OCI-LY1 (cell line): ENCODE data around the gene REST.
"Not testable (repeated sequence)": the region's sequence is repeated elsewhere in the genome, so short reads cannot be mapped to it uniquely, and the experiment has no call there.

Experiments used
- H2AFZ ChIP-seq: fragments of 200-600 bp; sonication (generic), shearing (Covaris generic); 2 replicates; pipeline ENCODE4 v1.6.0; 2014; ENCODE audit warnings: antibody characterized with exemption, mild to moderate bottlenecking, low read length
- H3F3A ChIP-seq: fragments of 200-600 bp; sonication (generic), shearing (Covaris generic); 2 replicates; pipeline ENCODE4 v1.6.0; 2014; ENCODE audit warnings: mild to moderate bottlenecking, antibody characterized with exemption, low read length, moderate library complexity; ENCODE audit not compliant: insufficient read depth
- H3K27ac ChIP-seq: fragments of 200-600 bp; sonication (generic); 2 replicates; pipeline ENCODE4 v1.5.1; 2014; ENCODE audit warnings: low read length, mixed run types, mild to moderate bottlenecking, low read depth; ENCODE audit not compliant: poor library complexity, severe bottlenecking
- H3K27me3 ChIP-seq: fragments of 200-600 bp; sonication (generic); 2 replicates; pipeline ENCODE4 v1.6.0; 2014; ENCODE audit warnings: antibody characterized with exemption, mild to moderate bottlenecking, low read length, moderate library complexity; ENCODE audit not compliant: insufficient read depth
- H3K36me3 ChIP-seq: fragments of 200-600 bp; sonication (generic); 2 replicates; pipeline ENCODE4 v1.6.1; 2014; ENCODE audit warnings: mild to moderate bottlenecking, antibody characterized with exemption, low read length, moderate library complexity, mixed read lengths; ENCODE audit not compliant: insufficient read depth
- H3K4me1 ChIP-seq: fragments of 200-600 bp; sonication (generic); 2 replicates; pipeline ENCODE4 v1.5.1; 2014; ENCODE audit warnings: mild to moderate bottlenecking, low read length, moderate library complexity; ENCODE audit not compliant: insufficient read depth, severe bottlenecking
- H3K4me2 ChIP-seq: fragments of 200-600 bp; sonication (generic), shearing (Covaris generic); 2 replicates; pipeline ENCODE4 v1.6.1; 2014; ENCODE audit warnings: low read length
- H3K4me3 ChIP-seq: fragments of 200-600 bp; sonication (generic); 2 replicates; pipeline ENCODE4 v1.5.1; 2014; ENCODE audit warnings: low read length, low read depth, mild to moderate bottlenecking, mixed read lengths; ENCODE audit not compliant: poor library complexity, severe bottlenecking
- H3K79me2 ChIP-seq: fragments of 200-600 bp; shearing (Covaris generic); 2 replicates; pipeline ENCODE4 v1.6.1; 2016; ENCODE audit warnings: mixed run types, low read length, mixed read lengths; ENCODE audit not compliant: insufficient read depth
- H3K9ac ChIP-seq: fragments of 200-600 bp; sonication (generic), shearing (Covaris generic); 2 replicates; pipeline ENCODE4 v1.6.1; 2014; ENCODE audit warnings: mild to moderate bottlenecking, low read length, mixed read lengths
- H3K9me2 ChIP-seq: fragments of 200-600 bp; sonication (generic), shearing (Covaris generic); 2 replicates; pipeline ENCODE4 v1.6.1; 2014; ENCODE audit warnings: low read depth, mild to moderate bottlenecking, low read length, mixed read lengths
- H3K9me3 ChIP-seq: fragments of 200-600 bp; shearing (Covaris generic); 2 replicates; pipeline ENCODE4 v1.6.1; 2014; ENCODE audit warnings: low read length, mixed read lengths
- H4K20me1 ChIP-seq: fragments of 200-600 bp; sonication (generic), shearing (Covaris generic); 2 replicates; pipeline ENCODE4 v1.6.0; 2016; ENCODE audit warnings: mild to moderate bottlenecking, low read length; ENCODE audit not compliant: insufficient read depth
- CTCF ChIP-seq: fragments of 200-600 bp; sonication (generic), shearing (Covaris generic); IDR thresholded peaks from 2 replicates; pipeline ENCODE4 v1.5.1; 2017; ENCODE audit warnings: mild to moderate bottlenecking, antibody characterized with exemption, low read length, moderate library complexity, mixed read lengths
- EZH2 ChIP-seq: fragments of 200-600 bp; sonication (generic), shearing (Covaris generic); IDR thresholded peaks from 2 replicates; pipeline ENCODE4 v1.8.0; 2017; ENCODE audit warnings: borderline replicate concordance, mixed run types, mild to moderate bottlenecking, antibody characterized with exemption, low read length, moderate library complexity, mixed read lengths

Gene REST

DNA sequence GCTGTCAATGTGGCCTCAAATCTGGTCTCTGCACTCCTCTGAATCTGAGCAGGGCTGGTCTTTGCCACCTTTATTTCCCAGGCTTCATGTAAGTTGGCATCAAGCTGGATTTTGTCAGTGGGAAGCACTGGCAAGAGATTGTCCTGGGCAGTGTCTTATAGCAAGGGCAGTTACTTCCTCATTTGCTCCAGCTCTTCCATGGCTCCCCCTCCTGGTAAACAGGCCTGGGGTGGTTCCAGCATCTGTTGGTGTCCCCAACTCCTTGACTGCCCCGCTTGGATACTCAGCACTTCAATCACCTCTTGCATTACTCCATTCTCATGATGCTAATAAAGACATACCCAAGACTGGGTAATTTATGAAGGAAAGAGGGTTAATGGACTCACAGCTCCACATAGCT is 15.0 kb upstream of the REST start:
- no peak overlapping the region for H3K4me2 ChIP-seq
- H3K4me3 ChIP-seq, result no peak overlapping the region
- no peak for TF ChIP-seq CTCF
- no peak for TF ChIP-seq EZH2
- no peaks in the 10 kb centered on the region for H3K27me3 ChIP-seq
- H3K9me3 ChIP-seq, result no peaks in the 10 kb centered on the region
- H3K79me2 ChIP-seq, result no peaks in the 10 kb centered on the region
- no peaks in the 10 kb centered on the region for H3K36me3 ChIP-seq
- no peaks in the 10 kb centered on the region for H4K20me1 ChIP-seq
- no peaks in the 10 kb centered on the region for H3K4me1 ChIP-seq
- H3K9ac ChIP-seq, result no peak overlapping the region
- no peaks in the 10 kb centered on the region for H3F3A ChIP-seq
- no peaks in the 10 kb centered on the region for H3K9me2 ChIP-seq
- no peak overlapping the region for H3K27ac ChIP-seq
- no peak overlapping the region for H2AFZ ChIP-seq

DNA sequence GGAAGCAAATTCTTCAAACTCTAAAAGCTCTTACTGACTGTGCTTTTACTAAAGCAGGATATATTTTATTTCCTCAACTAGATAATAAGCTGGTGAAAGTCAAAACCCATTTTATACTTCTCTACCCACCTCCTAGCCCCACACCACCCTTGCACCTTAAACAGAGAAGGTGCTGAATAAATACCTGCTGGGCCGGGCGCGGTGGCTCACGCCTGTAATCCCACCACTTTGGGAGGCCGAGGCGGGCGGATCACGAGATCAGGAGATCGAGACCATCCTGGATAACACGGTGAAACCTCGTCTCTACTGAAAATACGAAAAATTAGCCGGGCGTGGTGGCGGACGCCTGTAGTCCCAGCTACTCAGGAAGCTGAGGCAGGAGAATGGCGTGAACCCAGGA is 9.9 kb upstream of the REST start:
- H2AFZ ChIP-seq, H3K9ac ChIP-seq, H3K27ac ChIP-seq, H3K9me3 ChIP-seq, H3K4me1 ChIP-seq, H4K20me1 ChIP-seq, H3F3A ChIP-seq, H3K27me3 ChIP-seq, H3K4me2 ChIP-seq, H3K79me2 ChIP-seq, H3K4me3 ChIP-seq, H3K36me3 ChIP-seq, H3K9me2 ChIP-seq: not testable (repeated sequence)

DNA sequence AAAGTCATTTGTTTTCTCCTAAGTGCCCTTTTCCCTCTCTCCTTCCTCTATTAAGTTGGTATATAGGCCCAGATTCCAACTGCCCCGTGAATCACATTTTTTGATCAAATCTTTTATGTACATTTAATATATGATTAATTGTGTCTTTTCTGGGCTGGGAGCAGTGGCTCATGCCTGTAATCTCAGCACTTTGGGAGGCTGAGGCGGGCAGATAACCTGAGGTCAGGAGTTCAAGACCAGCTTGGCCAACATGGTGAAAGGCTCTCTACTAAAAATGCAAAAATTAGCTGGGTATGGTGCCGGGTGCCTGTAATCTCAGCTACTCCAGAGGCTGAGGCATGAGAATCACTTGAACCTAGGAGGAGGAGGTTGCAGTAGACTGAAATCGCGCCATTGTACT is 7.5 kb upstream of the REST start:
- not testable (repeated sequence) for H3K4me1 ChIP-seq, H2AFZ ChIP-seq, H3K9me3 ChIP-seq, H3K36me3 ChIP-seq, H3K9me2 ChIP-seq, H3K27ac ChIP-seq, H3K4me3 ChIP-seq, H3K27me3 ChIP-seq, H3K9ac ChIP-seq, H4K20me1 ChIP-seq, H3K79me2 ChIP-seq, H3F3A ChIP-seq, H3K4me2 ChIP-seq

DNA sequence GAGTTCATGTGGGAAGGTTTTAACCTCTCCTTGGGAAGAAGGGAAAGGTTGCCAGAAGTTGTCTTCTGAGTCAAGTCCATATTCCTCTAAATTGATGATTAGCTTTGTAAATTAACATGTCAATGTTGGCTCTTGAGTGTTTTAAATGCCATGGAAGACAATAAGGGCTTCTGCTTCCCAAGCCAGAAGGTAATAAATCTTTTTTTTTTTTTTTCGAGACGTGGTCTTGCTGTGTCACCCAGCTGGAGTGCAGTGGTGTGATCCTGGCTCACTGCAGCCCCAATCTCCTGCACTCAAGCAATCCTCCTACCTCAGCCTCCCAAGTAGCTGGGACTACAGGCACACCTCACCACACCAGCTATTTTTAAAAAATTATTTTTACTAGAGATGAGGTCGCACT is 5.0 kb upstream of the REST start:
- Histone ChIP-seq H3K27me3 (no peaks in the 10 kb centered on the region), H3K9me2 (no peaks in the 10 kb centered on the region), H3K27ac (no peak overlapping the region), H3K9ac (no peak overlapping the region), H3K4me1 (peaks cover 7% of the 10 kb centered on the region), H3K4me2 (no peak overlapping the region), H3F3A (no peaks in the 10 kb centered on the region), H3K4me3 (no peak overlapping the region), H3K36me3 (no peaks in the 10 kb centered on the region), H3K79me2 (no peaks in the 10 kb centered on the region), H4K20me1 (no peaks in the 10 kb centered on the region), H3K9me3 (no peaks in the 10 kb centered on the region), H2AFZ (no peak overlapping the region)
- no peak for TF ChIP-seq CTCF
- TF ChIP-seq EZH2, result no peak
